SK-N-SH treated with all-trans-retinoic acid at 6 μM for 48 hours (cell line): ENCODE data around the gene PPT2.
A peak's percentile ranks its signal among the peaks of the same experiment; 100 is the strongest.

Experiments
- ATAC-seq: fragments of 200-7000 bp; cut with Tn5 transposase; 3 replicates; pipeline ENCODE4 v1.9.1; 2020; ENCODE audit warnings: mild to moderate bottlenecking, moderate library complexity
- ARNTL ChIP-seq: fragments of 450-650 bp; formaldehyde crosslinking; IDR thresholded peaks from 2 replicates; pipeline ENCODE4 v1.5.0; 2020; ENCODE audit warnings: low read depth, mild to moderate bottlenecking, moderate library complexity, borderline replicate concordance
- BACH2 ChIP-seq: fragments of 250-450 bp; sonication (Bioruptor Pico); IDR thresholded peaks from 2 replicates; pipeline ENCODE4 v1.9.0; 2021; ENCODE audit warnings: mild to moderate bottlenecking, borderline replicate concordance
- CREB5 ChIP-seq: fragments of 250-450 bp; sonication (Bioruptor Pico); IDR thresholded peaks from 2 replicates; pipeline ENCODE4 v1.5.1; 2020; ENCODE audit warnings: low read depth, mild to moderate bottlenecking, moderate library complexity
- CSDC2 ChIP-seq: fragments of 250-450 bp; sonication (Bioruptor Pico); IDR thresholded peaks from 2 replicates; pipeline ENCODE4 v1.5.0; 2020; ENCODE audit warnings: mild to moderate bottlenecking, moderate library complexity
- CSRNP3 ChIP-seq: fragments of 250-450 bp; sonication (Bioruptor Pico); IDR thresholded peaks from 2 replicates; pipeline ENCODE4 v1.5.1; 2021; ENCODE audit warnings: mild to moderate bottlenecking, moderate library complexity
- ESRRG ChIP-seq: fragments of 250-450 bp; sonication (Bioruptor Pico); IDR thresholded peaks from 2 replicates; pipeline ENCODE4 v1.6.1; 2021; ENCODE audit warnings: mild to moderate bottlenecking
- GLIS3 ChIP-seq: fragments of 250-450 bp; sonication (Bioruptor Pico); IDR thresholded peaks from 2 replicates; pipeline ENCODE4 v1.5.0; 2020; ENCODE audit warnings: mild to moderate bottlenecking, moderate library complexity
- PATZ1 ChIP-seq: fragments of 250-450 bp; sonication (Bioruptor Pico); IDR thresholded peaks from 2 replicates; pipeline ENCODE4 v1.8.0; 2020; ENCODE audit warnings: mild to moderate bottlenecking, moderate library complexity, borderline replicate concordance
- POU6F1 ChIP-seq: fragments of 250-450 bp; sonication (Bioruptor Pico); IDR thresholded peaks from 2 replicates; pipeline ENCODE4 v1.8.0; 2021; ENCODE audit warnings: low read depth, mild to moderate bottlenecking, moderate library complexity, borderline replicate concordance
- PPARA ChIP-seq: fragments of 250-450 bp; sonication (Bioruptor Pico); IDR thresholded peaks from 2 replicates; pipeline ENCODE4 v1.5.0; 2020; ENCODE audit warnings: mild to moderate bottlenecking, borderline replicate concordance
- RARB ChIP-seq: fragments of 250-450 bp; sonication (Bioruptor Pico); IDR thresholded peaks from 2 replicates; pipeline ENCODE4 v1.8.0; 2021; ENCODE audit warnings: mild to moderate bottlenecking, moderate library complexity
- SNAI2 ChIP-seq: fragments of 250-450 bp; sonication (Bioruptor Pico); IDR thresholded peaks from 2 replicates; pipeline ENCODE4 v1.5.0; 2020; ENCODE audit warnings: mild to moderate bottlenecking, moderate library complexity
- TOX ChIP-seq: fragments of 250-450 bp; sonication (Bioruptor Pico); IDR thresholded peaks from 2 replicates; pipeline ENCODE4 v1.8.0; 2021; ENCODE audit warnings: mild to moderate bottlenecking, moderate library complexity, borderline replicate concordance
- ZC3H10 ChIP-seq: fragments of 250-450 bp; sonication (Bioruptor Pico); IDR thresholded peaks from 2 replicates; pipeline ENCODE4 v1.5.1; 2021; ENCODE audit warnings: mild to moderate bottlenecking, moderate library complexity
- ZFP3 ChIP-seq: fragments of 250-450 bp; sonication (Bioruptor Pico); IDR thresholded peaks from 2 replicates; pipeline ENCODE4 v1.5.0; 2020; ENCODE audit warnings: mild to moderate bottlenecking, moderate library complexity
- ZFP30 ChIP-seq: fragments of 450-650 bp; formaldehyde crosslinking; IDR thresholded peaks from 2 replicates; pipeline ENCODE4 v1.5.0; 2022; ENCODE audit warnings: mild to moderate bottlenecking, moderate library complexity
- ZNF565 ChIP-seq: fragments of 450-650 bp; formaldehyde crosslinking; conservative IDR thresholded peaks from 2 replicates; pipeline ENCODE4 v1.5.0; 2020; ENCODE audit warnings: low read depth, mild to moderate bottlenecking, moderate library complexity
- ZNF70 ChIP-seq: fragments of 450-650 bp; formaldehyde crosslinking; IDR thresholded peaks from 2 replicates; pipeline ENCODE4 v1.5.0; 2020; ENCODE audit warnings: mild to moderate bottlenecking, moderate library complexity
- ZNF8 ChIP-seq: fragments of 450-650 bp; formaldehyde crosslinking; IDR thresholded peaks from 2 replicates; pipeline ENCODE4 v1.5.0; 2020; ENCODE audit warnings: mild to moderate bottlenecking, moderate library complexity

Gene PPT2

GRCh38 chr6:32194388-32194787 lies 40.4 kb downstream of the PPT2 start:
- ATAC-seq: no peak
- TF ChIP-seq RARB (CRISPR knock-in tag) (no peak), BACH2 (CRISPR knock-in tag) (no peak), ZNF8 (no peak), GLIS3 (no peak), CREB5 (CRISPR knock-in tag) (no peak), POU6F1 (CRISPR knock-in tag) (no peak), ZNF565 (CRISPR knock-in tag) (no peak), ZC3H10 (CRISPR knock-in tag) (no peak), TOX (CRISPR knock-in tag) (no peak), ZFP3 (no peak), ARNTL (no peak)

- TF ChIP-seq RARB (CRISPR knock-in tag) (0 out of 2 replicates have a peak, but pooled peaks have one; percentile 30), CREB5 (CRISPR knock-in tag) (no peak)
- peak; percentile 92 for ATAC-seq
These were observed 41.1 kb downstream of the PPT2 start for GRCh38 chr6:32194825-32195651.

GRCh38 chr6:32195652-32195901 lies 41.6 kb downstream of the PPT2 start:
- TF ChIP-seq POU6F1 (CRISPR knock-in tag) (no peak), ARNTL (no peak), GLIS3 (no peak), PPARA (no peak), PATZ1 (CRISPR knock-in tag) (no peak), CREB5 (CRISPR knock-in tag) (no peak), CSRNP3 (CRISPR knock-in tag) (no peak)
- ATAC-seq: no peak

GRCh38 chr6:32195902-32196681 lies 42.2 kb downstream of the PPT2 start:
- ATAC-seq: peak; percentile 87
- TF ChIP-seq ESRRG (no peak), ZNF70 (CRISPR knock-in tag) (no peak), BACH2 (CRISPR knock-in tag) (no peak), ZNF565 (CRISPR knock-in tag) (no peak), GLIS3 (peak; percentile 14; the same call in 1 of the 2 replicates), ZFP30 (CRISPR knock-in tag) (peak; percentile 22; the same call in 1 of the 2 replicates), CSDC2 (CRISPR knock-in tag) (no peak), POU6F1 (CRISPR knock-in tag) (no peak), CREB5 (CRISPR knock-in tag) (peak; percentile 46; the same call in 1 of the 2 replicates), SNAI2 (CRISPR knock-in tag) (no peak), ZC3H10 (CRISPR knock-in tag) (0 out of 2 replicates have a peak, but pooled peaks have one; percentile 44)
